A673 (cell line): ENCODE results near the gene PFKFB2. TPM values are rescaled to one million over a fixed set of nuclear protein-coding genes. Genes with fewer than 3 reads are reported as not detected.

Experiments
- BruUV-seq: library from RNA; stranded (reverse); fragments of 400-500 nt; replicated peaks from 2 replicates; lab custom pipeline; 2021; lab: Mats Ljungman, UMichigan
- CTCF ChIA-PET: fragments of 300-600 bp; sonication (Branson Sonifier 250); formaldehyde crosslinking; loops from one replicate; lab custom pipeline; 2022; ENCODE audit warnings: antibody characterized with exemption; lab: Charles Lee
- POLR2A ChIA-PET: fragments of 300-600 bp; sonication (Branson Sonifier 250); formaldehyde crosslinking; loops from one replicate; lab custom pipeline; 2022; ENCODE audit warnings: antibody characterized with exemption; ENCODE audit not compliant: low non-redundant PET; lab: Charles Lee
- DNase-seq: peaks from one replicate; pipeline ENCODE4 v3.0.0-alpha.2; 2015; ENCODE audit warnings: low spot score
- H3K27ac ChIP-seq: fragments of 200-600 bp; sonication (generic); 2 replicates; pipeline ENCODE4 v1.5.1; 2016; ENCODE audit warnings: mixed run types, low read depth, mild to moderate bottlenecking, mixed read lengths, antibody characterized with exemption, low read length; ENCODE audit not compliant: poor library complexity, severe bottlenecking
- H3K27me3 ChIP-seq: fragments of 200-600 bp; sonication (generic); replicated peaks from 2 replicates; pipeline ENCODE4 v1.6.1; 2017; ENCODE audit warnings: mixed run types, low read depth, mild to moderate bottlenecking, mixed read lengths, antibody characterized with exemption, low read length; ENCODE audit not compliant: insufficient read depth, poor library complexity
- H3K36me3 ChIP-seq: fragments of 200-600 bp; sonication (generic); 2 replicates; pipeline ENCODE4 v1.6.1; 2016; ENCODE audit warnings: mixed run types, mild to moderate bottlenecking, mixed read lengths, antibody characterized with exemption, low read length; ENCODE audit not compliant: insufficient read depth, poor library complexity, severe bottlenecking
- H3K4me1 ChIP-seq: fragments of 200-600 bp; sonication (generic); 2 replicates; pipeline ENCODE4 v1.6.1; 2017; ENCODE audit warnings: mixed run types, mild to moderate bottlenecking, mixed read lengths, antibody characterized with exemption, low read length; ENCODE audit not compliant: insufficient read depth, poor library complexity, severe bottlenecking
- H3K4me3 ChIP-seq: fragments of 200-600 bp; sonication (generic); 2 replicates; pipeline ENCODE4 v1.5.1; 2016; ENCODE audit warnings: low read depth, mixed run types, mild to moderate bottlenecking, mixed read lengths, low read length; ENCODE audit not compliant: poor library complexity, severe bottlenecking
- H3K9me3 ChIP-seq: fragments of 200-600 bp; sonication (generic); 2 replicates; pipeline ENCODE4 v1.6.1; 2016; ENCODE audit warnings: mixed run types, low read depth, mild to moderate bottlenecking, mixed read lengths, antibody characterized with exemption, low read length; ENCODE audit not compliant: poor library complexity, severe bottlenecking
- EZH2 ChIP-seq: fragments of 200-600 bp; sonication (generic); IDR thresholded peaks from 2 replicates; pipeline ENCODE4 v1.6.1; 2017; ENCODE audit warnings: borderline replicate concordance, low read depth, mild to moderate bottlenecking, mixed read lengths, antibody characterized with exemption, low read length; ENCODE audit not compliant: poor library complexity, severe bottlenecking
- intact Hi-C: fragments of 100-400 bp; cut with micrococcal nuclease; formaldehyde crosslinking; loops from one replicate; pipeline ENCODE4 v1.10.0; 2022; ENCODE audit not compliant: unreplicated experiment
- total RNA-seq: library from RNA; stranded (reverse); gene quantifications from 2 replicates; pipeline ENCODE4 v1.2.3, GENCODE V29; 2021
- TF ChIP-seq, protein P1 (sequence below): fragments of 300-800, 200-600 bp; sonication (generic); conservative IDR thresholded peaks from 2 replicates; pipeline ENCODE4 v1.5.1; 2017; ENCODE audit warnings: low read depth, mild to moderate bottlenecking, antibody characterized with exemption, low read length, moderate library complexity, mixed read lengths

The PFKFB2 gene
- total RNA-seq, 1 experiment from 2014 or later: 7.6 TPM

DNA sequence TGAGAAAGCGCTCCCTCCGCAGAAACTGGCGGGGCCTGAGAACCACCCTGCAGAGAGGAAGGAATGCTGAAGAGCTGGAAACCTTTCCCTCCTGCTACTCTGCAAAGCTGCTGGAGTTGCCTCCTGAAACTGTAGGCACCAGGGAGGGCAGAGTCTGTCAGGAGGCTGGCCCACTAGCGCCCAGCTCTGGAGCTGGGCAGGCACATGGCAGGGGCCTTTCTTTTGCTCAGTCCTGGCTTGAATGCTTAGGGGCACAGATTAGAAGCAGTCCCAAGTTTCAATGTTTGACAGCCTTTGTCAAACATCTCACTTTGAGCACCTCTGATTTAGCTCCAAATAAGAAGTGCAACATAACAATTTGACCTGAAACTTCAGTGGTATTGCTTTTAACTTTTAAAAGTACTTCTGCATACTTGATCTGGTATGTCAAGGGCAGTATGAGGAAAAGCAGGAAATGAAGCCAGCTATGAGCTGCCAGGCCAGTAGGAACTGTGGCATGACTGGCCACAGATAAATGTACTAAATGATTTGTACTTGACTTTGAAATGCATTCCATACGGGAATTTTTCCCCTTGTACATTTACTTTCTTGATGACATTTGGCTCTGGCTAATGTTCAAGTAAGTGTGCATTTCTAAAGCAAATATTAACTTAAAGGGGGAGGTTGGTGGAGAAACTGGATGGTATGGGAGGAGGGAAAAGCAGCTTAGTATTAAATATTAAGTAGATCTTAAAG lies 27.8 kb upstream of the PFKFB2 start:
- no peak for TF ChIP-seq EZH2
- TF ChIP-seq, protein P1, sequence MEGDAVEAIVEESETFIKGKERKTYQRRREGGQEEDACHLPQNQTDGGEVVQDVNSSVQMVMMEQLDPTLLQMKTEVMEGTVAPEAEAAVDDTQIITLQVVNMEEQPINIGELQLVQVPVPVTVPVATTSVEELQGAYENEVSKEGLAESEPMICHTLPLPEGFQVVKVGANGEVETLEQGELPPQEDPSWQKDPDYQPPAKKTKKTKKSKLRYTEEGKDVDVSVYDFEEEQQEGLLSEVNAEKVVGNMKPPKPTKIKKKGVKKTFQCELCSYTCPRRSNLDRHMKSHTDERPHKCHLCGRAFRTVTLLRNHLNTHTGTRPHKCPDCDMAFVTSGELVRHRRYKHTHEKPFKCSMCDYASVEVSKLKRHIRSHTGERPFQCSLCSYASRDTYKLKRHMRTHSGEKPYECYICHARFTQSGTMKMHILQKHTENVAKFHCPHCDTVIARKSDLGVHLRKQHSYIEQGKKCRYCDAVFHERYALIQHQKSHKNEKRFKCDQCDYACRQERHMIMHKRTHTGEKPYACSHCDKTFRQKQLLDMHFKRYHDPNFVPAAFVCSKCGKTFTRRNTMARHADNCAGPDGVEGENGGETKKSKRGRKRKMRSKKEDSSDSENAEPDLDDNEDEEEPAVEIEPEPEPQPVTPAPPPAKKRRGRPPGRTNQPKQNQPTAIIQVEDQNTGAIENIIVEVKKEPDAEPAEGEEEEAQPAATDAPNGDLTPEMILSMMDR: no peak
- Histone ChIP-seq H3K9me3 (no peaks in the 10 kb centered on the region), H3K4me3 (no peak overlapping the region), H3K4me1 (no peaks in the 10 kb centered on the region), H3K27ac (no peak overlapping the region), H3K36me3 (no peaks in the 10 kb centered on the region), H3K27me3 (peaks cover 9% of the 10 kb centered on the region)
- intact Hi-C loops: no loop called here
- CTCF ChIA-PET: no interaction called here
- no TSS peak for BruUV-seq
- no peak for DNase-seq
- POLR2A ChIA-PET: no interaction called here

DNA sequence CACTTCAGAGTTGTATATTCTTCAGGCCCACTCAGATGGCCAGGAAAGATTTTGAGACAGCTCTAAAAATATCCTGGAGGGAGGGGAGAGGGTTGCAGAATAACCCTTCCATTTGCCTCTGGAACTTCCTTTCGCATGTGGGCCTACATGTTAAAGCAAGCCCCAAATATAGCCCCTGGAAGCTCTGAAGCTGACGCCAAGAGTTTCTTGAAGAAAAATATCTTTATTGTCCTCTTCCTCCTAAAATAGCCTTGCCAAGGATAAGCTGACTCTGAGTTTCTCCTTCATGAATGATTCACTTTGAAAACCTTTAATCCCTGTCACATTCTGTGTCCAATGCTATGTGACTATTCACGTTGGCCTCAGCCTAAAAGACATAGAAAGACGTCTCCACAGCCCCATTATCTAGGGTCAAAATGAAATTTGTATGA lies 27.0 kb upstream of the PFKFB2 start:
- ChIA-PET CTCF (no interaction called here), POLR2A (no interaction called here)
- H3K27ac ChIP-seq: no peak overlapping the region
- H3K27me3 ChIP-seq: peaks cover 16% of the 10 kb centered on the region
- H3K4me3 ChIP-seq: no peak overlapping the region
- no TSS peak for BruUV-seq
- TF ChIP-seq, protein P1: no peak
- TF ChIP-seq EZH2: no peak
- intact Hi-C loops: no loop called here
- H3K4me1 ChIP-seq: no peaks in the 10 kb centered on the region
- H3K9me3 ChIP-seq: no peaks in the 10 kb centered on the region
- H3K36me3 ChIP-seq: no peaks in the 10 kb centered on the region
- no peak for DNase-seq

DNA sequence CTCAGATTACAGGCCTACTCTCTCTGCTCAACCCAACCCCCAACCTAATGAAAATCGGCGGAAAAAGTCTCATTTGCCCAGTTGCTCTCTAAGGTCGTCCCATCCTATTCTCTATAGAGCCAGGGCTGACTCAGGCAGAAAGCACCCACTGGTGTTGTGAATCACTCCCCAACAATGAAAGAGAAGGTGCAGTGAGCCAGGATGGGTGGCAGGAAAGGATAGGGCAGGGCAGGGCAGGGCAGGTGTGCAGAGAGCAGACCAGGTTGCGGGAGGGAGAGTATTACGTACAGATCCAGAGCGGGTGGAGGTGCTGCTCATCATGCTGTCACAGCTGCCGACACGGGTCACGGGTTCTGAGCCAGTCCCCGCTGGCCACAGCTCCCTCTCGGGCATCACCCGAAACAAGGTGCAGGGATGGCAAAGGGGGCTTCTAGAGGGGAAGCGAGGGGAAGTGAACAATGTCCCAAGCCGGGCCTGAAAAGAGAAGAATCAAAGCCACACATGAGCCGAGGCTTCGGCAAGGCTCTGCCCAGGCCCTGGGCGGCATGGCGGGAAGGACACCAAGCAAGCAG lies 25.8 kb upstream of the PFKFB2 start:
- H3K4me1 ChIP-seq: peaks cover 1% of the 10 kb centered on the region
- H3K27ac ChIP-seq: no peak overlapping the region
- POLR2A ChIA-PET: no interaction called here
- H3K9me3 ChIP-seq: no peaks in the 10 kb centered on the region
- no peak overlapping the region for H3K4me3 ChIP-seq
- H3K36me3 ChIP-seq: no peaks in the 10 kb centered on the region
- DNase-seq: no peak
- TF ChIP-seq, protein P1: no peak
- TF ChIP-seq EZH2: no peak
- BruUV-seq: no TSS peak
- H3K27me3 ChIP-seq: peaks cover 27% of the 10 kb centered on the region
- intact Hi-C loops: no loop called here
- CTCF ChIA-PET: no interaction called here
